Sciatic nerve (tissue), 2 donors: ENCODE measurements around the gene KRT2. TPM values are rescaled to one million over a fixed set of nuclear protein-coding genes. Genes with fewer than 3 reads are reported as not detected.
"Not testable (repeated sequence)": the region's sequence is repeated elsewhere in the genome, so short reads cannot be mapped to it uniquely, and the experiment has no call there.

Source experiments
- ATAC-seq: fragments of 200-7000 bp; cut with Tn5 transposase; one replicate; pipeline ENCODE4 v1.9.1; 2020; ENCODE audit warnings: mild to moderate bottlenecking, moderate library complexity
- DNase-seq: peaks from one replicate; pipeline ENCODE4 v3.0.0-alpha.2; 2020; ENCODE audit warnings: low spot score
- intact Hi-C: fragments of 100-400 bp; cut with DNase I; formaldehyde crosslinking; loops from one replicate; pipeline ENCODE4 v1.14.2; 2022
- total RNA-seq: library from RNA; stranded (reverse); fragmentation: NEBNext Ultra II Directional; extraction: Animal tissue kit (Norgen Biotek cat#: 25700); gene quantifications from one replicate; pipeline ENCODE4 v1.2.1, GENCODE V29; 2021
- donor health status: DM: no; HTN: no; CAD: no.
- donor health status: DM: no; HTN: no; CAD: no.

KRT2 gene
- total RNA-seq, 1 donor from 2014 or later, result not detected

GRCh38 chr12:52670961-52671360 is 18.9 kb upstream of the KRT2 start:
- ATAC-seq (no peak), DNase-seq (no peak)
- intact Hi-C loops, result no loop called here

GRCh38 chr12:52670506-52670905 is 18.5 kb upstream of the KRT2 start:
- DNase-seq (no peak), ATAC-seq (no peak)
- intact Hi-C loops, result no loop called here

- ATAC-seq, DNase-seq, intact Hi-C loops: not testable (repeated sequence)
Measured at GRCh38 chr12:52669941-52670340, 17.9 kb upstream of the KRT2 start.

- intact Hi-C loops, result no loop called here
- no peak for ATAC-seq
- DNase-seq, result no peak
Measured at GRCh38 chr12:52669426-52669825, 17.4 kb upstream of the KRT2 start.

- no peak for ATAC-seq
- DNase-seq, result no peak
- intact Hi-C loops, result no loop called here
Measured at GRCh38 chr12:52667931-52668330, 15.9 kb upstream of the KRT2 start.

GRCh38 chr12:52667509-52667908 is 15.5 kb upstream of the KRT2 start:
- DNase-seq, result no peak
- ATAC-seq, result no peak
- intact Hi-C loops, result no loop called here

GRCh38 chr12:52666471-52666870 is 14.5 kb upstream of the KRT2 start:
- no peak for DNase-seq
- intact Hi-C loops, result no loop called here
- no peak for ATAC-seq

GRCh38 chr12:52663420-52663819 is 11.4 kb upstream of the KRT2 start:
- DNase-seq (no peak), ATAC-seq (no peak)
- intact Hi-C loops, result no loop called here

GRCh38 chr12:52662918-52663229 is 10.9 kb upstream of the KRT2 start:
- no peak for DNase-seq
- intact Hi-C loops, result no loop called here
- no peak for ATAC-seq

- DNase-seq (no peak), ATAC-seq (no peak)
- intact Hi-C loops, result no loop called here
Measured at GRCh38 chr12:52662093-52662917, 10.3 kb upstream of the KRT2 start.

GRCh38 chr12:52661668-52662067 is 9.7 kb upstream of the KRT2 start:
- intact Hi-C loops, result no loop called here
- ATAC-seq, result no peak
- no peak for DNase-seq

- ATAC-seq (no peak), DNase-seq (no peak)
- intact Hi-C loops, result no loop called here
Measured at GRCh38 chr12:52660934-52661499, 9.0 kb upstream of the KRT2 start.

- intact Hi-C loops, result no loop called here
- ATAC-seq (no peak), DNase-seq (no peak)
Measured at GRCh38 chr12:52659951-52660350, 7.9 kb upstream of the KRT2 start.

- ATAC-seq, result no peak
- no peak for DNase-seq
- intact Hi-C loops, result no loop called here
Measured at GRCh38 chr12:52659395-52659794, 7.4 kb upstream of the KRT2 start.

GRCh38 chr12:52658196-52658595 is 6.2 kb upstream of the KRT2 start:
- DNase-seq (no peak), ATAC-seq (no peak)
- intact Hi-C loops, result no loop called here

GRCh38 chr12:52657250-52657902 is 5.4 kb upstream of the KRT2 start:
- DNase-seq (no peak), ATAC-seq (no peak)
- intact Hi-C loops, result no loop called here

- DNase-seq, result no peak
- intact Hi-C loops, result no loop called here
- ATAC-seq, result no peak
Measured at GRCh38 chr12:52656616-52657015, 4.6 kb upstream of the KRT2 start.

GRCh38 chr12:52655720-52656124 is 3.7 kb upstream of the KRT2 start:
- intact Hi-C loops, result no loop called here
- no peak for ATAC-seq
- DNase-seq, result no peak

- intact Hi-C loops, result no loop called here
- ATAC-seq, result no peak
- no peak for DNase-seq
Measured at GRCh38 chr12:52655251-52655650, 3.2 kb upstream of the KRT2 start.

- ATAC-seq, result no peak
- intact Hi-C loops, result no loop called here
- no peak for DNase-seq
Measured at GRCh38 chr12:52650520-52651081, 1.4 kb downstream of the KRT2 start.
